Activated naive CD4-positive, alpha-beta T cell treated with Interleukin-2 at 50 U/mL for 16 hours (primary cell): ENCODE data around the gene CBLC.
"Not testable (repeated sequence)": the region's sequence is repeated elsewhere in the genome, so short reads cannot be mapped to it uniquely, and the experiment has no call there.

ENCODE experiments used
- DNase-seq: peaks from one replicate; pipeline ENCODE4 v3.0.0-alpha.2; 2020

Gene CBLC

DNA sequence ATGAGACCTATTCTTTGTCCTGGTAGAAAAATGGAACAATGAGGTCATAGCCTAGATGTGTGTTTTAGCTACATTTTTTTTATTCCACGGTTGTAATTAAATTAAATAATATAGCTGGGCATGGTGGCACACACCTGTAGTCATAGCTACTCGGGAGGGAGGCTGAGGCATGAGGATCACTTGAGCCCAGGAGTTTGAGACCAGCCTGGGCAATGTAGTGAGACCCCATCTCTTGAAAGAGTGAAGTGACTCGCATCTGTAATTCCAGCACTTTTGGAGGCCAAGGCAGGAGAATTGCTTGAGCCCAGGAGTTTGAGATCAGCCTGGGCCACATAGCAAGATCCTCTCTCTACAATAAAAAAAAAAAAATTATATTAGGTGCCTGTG lies 11.7 kb upstream of the CBLC start:
- DNase-seq: no peak

- DNase-seq: no peak
Measured at GRCh38 chr19:44767295-44768180, 10.2 kb upstream of the CBLC start.

- DNase-seq: peak; percentile 97
Measured at GRCh38 chr19:44770550-44771257, 7.0 kb upstream of the CBLC start.

- DNase-seq: not testable (repeated sequence)
Measured at GRCh38 chr19:44772144-44772543, 5.5 kb upstream of the CBLC start.

DNA sequence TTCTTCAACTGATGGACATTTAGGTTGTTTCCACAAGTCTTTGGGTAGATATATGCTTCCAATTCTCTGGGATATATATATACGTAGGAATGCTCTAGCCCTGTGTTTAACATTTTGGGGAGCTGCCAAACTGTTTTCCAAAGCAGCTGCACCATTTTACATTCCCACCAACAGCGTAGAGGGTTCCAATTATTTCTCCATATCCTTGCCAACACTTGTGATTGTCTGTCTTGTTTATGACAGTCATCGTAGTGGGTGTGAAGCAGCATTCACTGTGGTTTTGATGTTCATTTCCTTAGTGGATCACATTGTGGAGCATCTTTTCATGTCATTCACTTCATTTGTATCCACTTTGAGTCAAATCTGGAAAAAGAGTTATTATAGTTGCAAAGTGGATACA lies 4.7 kb upstream of the CBLC start:
- no peak for DNase-seq

DNA sequence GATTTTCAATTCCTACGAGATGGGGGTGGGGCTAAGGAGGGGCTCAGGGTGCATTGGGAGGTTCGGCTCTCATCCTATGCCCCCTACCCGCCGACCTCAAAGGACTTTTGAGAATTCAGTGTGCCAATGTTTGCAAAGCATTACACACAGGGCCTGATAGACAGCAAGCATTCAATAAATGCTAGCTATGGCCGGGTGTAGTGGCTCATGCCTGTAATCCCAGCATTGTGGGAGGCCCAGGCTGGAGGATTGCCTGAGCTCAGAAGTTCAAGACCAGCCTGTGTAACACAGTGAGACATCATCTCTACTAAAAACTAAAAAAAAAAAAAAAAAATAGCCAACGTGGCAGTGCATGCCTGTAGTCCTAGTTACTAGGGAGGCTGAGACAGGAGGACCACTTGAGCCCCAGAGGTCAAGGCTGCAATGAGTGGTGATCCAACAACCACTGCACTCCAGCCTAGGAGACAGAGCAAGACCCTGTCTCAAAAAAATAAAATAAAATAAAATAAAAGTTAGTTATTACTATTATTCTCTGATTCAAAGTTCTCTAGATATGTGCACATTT lies 1.9 kb upstream of the CBLC start:
- no peak for DNase-seq

GRCh38 chr19:44776402-44777096 lies 1.1 kb upstream of the CBLC start:
- DNase-seq: no peak

DNA sequence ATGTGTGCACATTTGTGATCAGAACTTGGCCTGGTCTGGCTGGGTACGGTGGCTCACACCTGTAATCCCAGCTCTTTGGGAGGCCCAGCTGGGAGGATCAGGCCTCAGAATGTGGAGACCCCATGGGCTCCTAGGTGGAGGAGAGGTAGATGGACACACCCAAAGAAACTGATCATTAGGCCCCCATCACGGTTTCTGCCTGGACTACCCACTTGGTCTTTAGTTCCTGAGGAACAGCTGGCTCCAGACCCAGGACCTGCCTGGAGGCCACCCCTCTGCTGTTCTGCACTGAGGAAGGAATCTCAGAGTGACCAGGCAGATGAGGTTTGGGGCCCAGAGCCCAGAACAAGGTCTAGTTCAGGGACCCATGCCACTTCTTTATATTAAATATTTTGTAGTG lies 1.5 kb downstream of the CBLC start:
- DNase-seq: no peak

GRCh38 chr19:44781694-44782093 lies 4.0 kb downstream of the CBLC start:
- not testable (repeated sequence) for DNase-seq

GRCh38 chr19:44782729-44783128 lies 5.0 kb downstream of the CBLC start:
- no peak for DNase-seq

DNA sequence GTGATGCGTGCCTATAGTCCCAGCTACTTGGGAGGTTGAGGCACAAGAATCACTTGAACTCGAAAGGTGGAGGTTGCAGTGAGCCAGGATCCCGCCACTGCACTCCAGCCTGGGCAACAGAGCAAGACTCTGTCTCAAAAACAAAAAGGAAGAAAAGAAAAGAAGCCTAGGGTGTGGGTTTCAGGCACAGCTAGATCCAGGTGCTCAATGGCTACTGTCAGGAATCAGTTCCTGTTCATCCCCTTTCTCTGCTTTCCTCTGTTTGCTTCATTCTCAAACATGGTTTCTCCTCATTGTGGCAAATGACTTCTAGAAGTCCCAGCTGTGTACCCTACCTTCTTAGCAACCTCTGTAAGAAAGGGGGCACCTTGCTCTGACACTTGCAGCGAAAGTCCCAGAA lies 5.9 kb downstream of the CBLC start:
- DNase-seq: no peak

DNA sequence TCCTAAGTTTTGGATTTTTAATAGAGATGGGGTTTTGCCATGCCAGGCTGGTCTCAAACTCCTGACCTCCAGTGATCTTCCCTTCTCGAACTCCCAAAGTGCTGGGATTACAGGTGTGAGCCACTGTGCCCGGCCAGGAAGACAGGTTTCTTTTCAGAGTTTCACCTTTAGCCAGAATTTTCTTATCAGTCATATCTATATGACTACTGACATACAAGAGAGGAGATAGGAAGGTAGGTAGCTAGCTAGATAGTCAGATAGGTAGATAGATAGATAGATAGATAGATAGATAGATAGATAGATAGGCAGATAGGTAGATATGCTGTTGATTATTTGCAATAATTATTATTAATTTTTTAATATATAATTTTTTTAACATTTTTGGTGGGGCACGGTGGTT lies 7.6 kb downstream of the CBLC start:
- DNase-seq: no peak

DNA sequence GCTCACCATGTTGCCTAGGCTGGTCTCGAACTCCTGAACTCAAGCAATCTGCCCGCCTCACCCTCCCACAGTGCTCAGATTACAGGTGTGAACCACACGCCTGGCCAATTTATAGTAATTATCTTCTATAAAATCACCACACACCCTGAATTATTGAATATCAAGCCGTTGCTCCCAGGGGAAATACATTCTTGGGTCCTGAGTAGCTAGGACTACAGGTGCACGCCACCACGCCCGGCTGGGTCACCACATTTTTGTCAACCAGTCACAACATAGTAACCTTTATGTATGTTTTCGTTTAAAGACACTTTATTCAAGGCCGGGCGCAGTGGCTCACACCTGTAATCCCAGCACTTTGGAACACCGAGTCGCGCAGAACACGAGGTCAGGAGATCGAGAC lies 8.3 kb downstream of the CBLC start:
- no peak for DNase-seq

- no peak for DNase-seq
Measured at GRCh38 chr19:44788971-44789370, 11.3 kb downstream of the CBLC start.

DNA sequence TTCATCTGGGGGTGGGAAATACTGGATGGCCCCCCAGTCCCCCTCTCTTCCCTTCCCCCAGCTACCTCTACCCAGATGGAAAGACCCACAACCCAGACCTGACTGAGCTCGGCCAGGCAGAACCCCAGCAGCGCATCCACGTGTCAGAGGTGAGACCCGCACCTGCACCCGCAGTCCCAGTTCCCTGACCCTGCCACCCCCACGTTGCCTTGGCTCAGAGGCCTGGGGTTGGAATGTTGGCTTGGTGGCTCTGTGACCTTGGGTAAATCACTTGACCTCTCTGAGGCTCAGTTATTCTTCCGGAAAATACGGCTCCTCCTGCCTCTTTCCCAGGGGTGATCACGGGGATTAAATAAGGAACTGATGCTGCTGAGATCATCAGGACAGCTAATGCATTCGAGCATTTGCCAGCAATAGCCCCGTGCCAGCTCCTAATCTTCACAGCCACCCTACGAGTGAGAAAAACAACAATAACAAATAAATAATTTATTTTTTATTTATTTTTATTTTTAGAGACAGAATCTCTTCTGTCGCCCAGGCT lies 12.3 kb downstream of the CBLC start:
- no peak for DNase-seq

DNA sequence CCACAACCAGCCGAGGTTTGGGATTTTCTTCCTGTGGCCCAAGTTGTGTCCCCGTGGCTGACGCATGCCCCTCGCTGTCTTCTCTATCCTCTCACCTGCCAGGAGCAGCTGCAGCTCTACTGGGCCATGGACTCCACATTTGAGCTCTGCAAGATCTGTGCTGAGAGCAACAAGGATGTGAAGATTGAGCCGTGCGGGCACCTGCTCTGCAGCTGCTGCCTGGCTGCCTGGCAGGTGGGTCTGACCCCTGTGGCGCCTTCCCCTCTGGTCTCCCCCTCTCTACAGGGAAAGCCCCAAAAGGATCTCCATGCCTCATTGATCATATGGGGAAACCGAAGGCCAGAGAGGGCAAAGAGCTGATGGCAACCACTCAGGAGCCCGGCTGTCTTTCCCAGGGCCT lies 14.6 kb downstream of the CBLC start:
- no peak for DNase-seq

DNA sequence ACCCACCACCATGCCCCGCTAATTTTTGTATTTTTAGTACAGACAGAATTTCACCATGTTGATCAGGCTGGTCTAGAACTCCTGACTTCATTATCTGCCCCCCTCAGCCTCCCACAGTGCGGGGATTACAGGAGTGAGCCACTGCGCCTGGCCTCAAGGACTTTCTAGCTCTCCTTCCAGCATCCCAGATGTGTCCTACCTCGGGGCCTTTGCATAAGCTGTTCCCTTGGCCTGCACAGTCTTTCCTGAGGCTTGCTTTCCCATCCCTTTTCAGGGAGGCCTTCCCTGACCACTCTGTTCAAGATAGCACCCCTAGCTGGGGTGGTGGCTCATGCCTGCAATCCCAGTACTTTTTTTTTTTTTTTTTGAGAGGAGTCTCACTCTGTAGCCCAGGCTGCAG lies 16.9 kb downstream of the CBLC start:
- DNase-seq: no peak

DNA sequence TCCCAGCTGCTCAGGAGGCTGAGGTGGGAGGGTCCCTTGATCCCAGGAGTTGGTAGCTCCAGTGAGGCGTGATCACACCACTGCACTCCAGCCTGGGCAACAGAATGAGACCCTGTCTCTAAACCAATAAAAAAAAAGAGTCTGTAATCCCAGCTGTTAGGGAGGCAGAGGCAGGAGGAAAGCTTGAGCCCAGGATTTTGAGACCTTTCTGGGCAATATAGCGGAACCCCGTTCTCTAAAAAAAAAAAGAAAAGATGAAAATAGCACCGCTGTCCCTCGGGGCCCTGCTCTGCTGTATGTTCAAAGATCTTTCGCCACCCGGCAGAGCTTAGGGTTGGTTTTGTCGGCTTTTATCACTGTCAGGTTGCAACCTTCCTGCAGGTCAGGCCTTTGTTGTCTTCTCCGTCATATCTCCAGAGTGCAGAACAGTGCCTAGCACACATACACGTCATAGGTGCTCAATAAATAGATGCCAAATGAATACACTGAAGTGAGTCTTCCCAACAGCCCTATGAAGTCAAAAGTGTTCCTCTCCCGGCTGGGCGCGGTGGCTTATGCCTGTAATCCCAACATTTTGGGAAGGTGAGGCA lies 17.8 kb downstream of the CBLC start:
- DNase-seq: no peak

DNA sequence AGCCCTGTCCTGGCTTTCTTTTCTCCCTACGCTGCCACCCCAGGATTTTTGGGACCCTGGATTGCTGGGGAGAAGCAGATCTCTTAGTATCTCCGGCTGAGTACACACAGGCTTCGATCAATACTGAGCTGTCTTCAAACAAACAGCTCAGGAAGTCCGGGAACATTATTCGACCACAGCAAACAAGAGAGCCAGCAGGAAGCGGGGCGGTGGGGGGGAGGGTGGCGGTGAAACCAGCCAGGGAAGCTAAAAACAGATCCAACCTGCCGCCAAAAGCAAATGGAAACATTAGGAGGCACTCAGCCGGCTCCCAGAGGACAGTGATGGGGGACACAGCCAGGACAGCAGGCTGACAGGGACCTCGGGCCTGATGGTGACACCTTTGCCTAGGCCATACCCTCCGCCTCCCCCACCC lies 19.0 kb downstream of the CBLC start:
- no peak for DNase-seq

DNA sequence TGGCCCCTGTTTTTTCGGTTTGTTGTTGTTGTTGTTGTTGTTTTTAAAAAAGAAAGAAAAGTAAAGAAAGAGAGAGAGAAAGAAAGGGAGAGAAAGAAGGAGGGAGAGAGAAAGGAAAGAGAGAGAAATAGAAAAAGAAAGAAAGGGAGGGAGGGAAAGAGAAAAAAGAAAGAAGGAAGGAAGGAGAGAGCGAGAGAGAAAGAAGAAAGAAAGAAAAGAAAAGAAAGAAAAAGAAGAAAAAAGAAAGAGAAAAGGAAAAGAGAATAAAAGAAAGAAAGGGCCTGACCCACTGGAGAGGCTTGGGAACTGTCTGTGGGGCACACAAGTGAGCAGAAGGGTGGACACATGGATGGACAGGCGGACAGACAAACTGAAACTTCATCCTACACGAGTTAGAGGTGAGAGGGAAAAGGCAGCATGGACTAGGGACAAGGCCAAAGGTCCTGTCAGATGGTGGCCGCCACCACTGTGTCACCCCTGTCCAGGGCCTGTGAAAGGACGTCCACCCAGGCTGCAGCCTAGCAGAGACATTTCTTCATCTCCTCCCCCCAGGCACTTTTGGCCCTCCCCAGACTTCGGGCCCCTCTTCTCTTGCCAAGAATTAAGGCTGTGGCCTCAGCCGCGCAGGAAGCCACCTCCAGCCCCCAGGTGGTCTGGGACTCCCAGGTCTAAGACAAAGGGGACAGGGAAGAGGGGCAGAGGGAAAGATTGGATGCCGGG lies 22.1 kb downstream of the CBLC start:
- DNase-seq: no peak

- DNase-seq: peak; percentile 80
Measured at GRCh38 chr19:44800461-44800860, 22.8 kb downstream of the CBLC start.
